Prostate gland (tissue), 2 donors: ENCODE measurements around the gene ERI3.

Experiments used
- CTCF ChIP-seq, 4 experiments: fragments of 200-600 bp in 2 of 4; fragments of 450-650 bp in 2 of 4; sonication (generic) in 2 of 4; IDR thresholded peaks; 1 replicate in 3 of 4; 2 replicates in 1 of 4; pipeline ENCODE4 v1.5.1; 2016 to 2019; ENCODE audit warnings: antibody characterized with exemption in 4 of 4, mild to moderate bottlenecking in 2 of 4, moderate library complexity in 2 of 4
- POLR2A ChIP-seq: fragments of 450-650 bp; IDR thresholded peaks from one replicate; pipeline ENCODE4 v1.6.1; 2016; ENCODE audit warnings: antibody characterized with exemption, mild to moderate bottlenecking

DNA sequence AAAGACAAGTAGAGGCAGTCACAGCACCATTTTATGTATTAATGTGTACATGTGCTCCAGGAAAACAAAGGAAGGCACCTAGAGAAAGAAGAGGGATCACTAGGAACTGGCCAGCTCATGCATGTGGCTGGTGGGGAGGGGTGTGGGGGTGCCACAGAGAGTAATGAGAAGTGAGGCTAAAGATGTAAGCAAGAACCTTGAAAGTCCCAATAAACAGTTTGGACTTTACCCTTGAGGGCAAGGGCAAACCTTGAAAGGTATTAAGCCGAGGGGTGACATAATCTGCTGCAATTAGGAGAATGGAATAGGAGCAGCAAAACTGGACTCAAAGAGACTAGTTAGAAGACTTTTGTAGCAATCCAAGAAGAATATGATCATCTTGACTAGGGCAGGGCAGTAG lies 51.5 kb downstream of the ERI3 start:
- TF ChIP-seq CTCF (IDR thresholded peaks at IDR 0.05): no peak
- no peak for TF ChIP-seq POLR2A
